ENCODE results near the gene VCAM1. TPM values are rescaled to one million over a fixed set of nuclear protein-coding genes. Genes with fewer than 3 reads are reported as not detected.

VCAM1 gene
- total and polyA plus RNA-seq, 9 of the 15 experiments (the other 6 are each of a cell fraction or from before 2014, with no cell fraction given) = 0.04 to 0.13 TPM; not detected in 7

DNA sequence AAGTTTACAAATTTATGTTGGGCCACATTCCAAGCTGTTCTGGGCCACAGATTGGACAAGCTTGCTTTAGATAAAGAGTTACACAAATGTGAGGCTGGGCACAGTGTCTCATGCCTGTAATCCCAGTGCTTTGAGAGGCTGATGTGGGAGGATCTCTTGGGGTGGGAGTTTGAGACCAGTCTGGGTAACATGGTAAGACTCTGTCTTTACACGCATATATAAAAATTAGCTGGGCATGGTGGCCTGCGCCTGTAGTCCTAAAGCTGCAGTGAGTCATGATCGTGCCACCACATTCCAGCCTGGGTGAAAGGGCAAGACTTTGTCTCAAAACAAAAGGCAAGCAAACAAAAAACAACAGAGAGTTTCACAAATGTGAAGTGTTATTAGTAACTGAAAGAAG, 5.9 kb upstream of the VCAM1 start:
- ATAC-seq = no peak
- no peak overlapping the region for H3K4me3 ChIP-seq
- ChIA-PET POLR2A (interaction anchor here (0.6 to 0.9 kb wide), 2 partner anchors 72 to 104 kb away, joined by 3 read pairs; no protein-coding TSS in a partner anchor), CTCF (ENCODE audit: low intra/inter-chr PET ratio) (no interaction called here)
- DNase-seq (ENCODE audit: extremely low read depth in 1 of 4, low spot score in 3 of 4) = no peak
- H3K4me1 ChIP-seq (replicated peaks in 1 of 2; ENCODE audit: control insufficient read depth in 2 of 2, insufficient read depth in 2 of 2, low read length in 2 of 2) = no peaks in the 10 kb centered on the region
- no peaks in the 10 kb centered on the region for H3K27me3 ChIP-seq (ENCODE audit: control insufficient read depth in 2 of 2, insufficient read depth in 2 of 2, low read length in 2 of 2)
- no peaks in the 10 kb centered on the region for H3K79me2 ChIP-seq (ENCODE audit: control insufficient read depth, insufficient read depth, low read length)
- H3K9me3 ChIP-seq (replicated peaks; ENCODE audit: control insufficient read depth, insufficient read depth, low read depth, low read length) = no peaks in the 10 kb centered on the region; the same call in 1 of the 2 replicates
- no peak overlapping the region for H3K27ac ChIP-seq (ENCODE audit: extremely low read depth, low read depth, low read length)
- no peaks in the 10 kb centered on the region for H3K9me1 ChIP-seq (ENCODE audit: control insufficient read depth, insufficient read depth, low read length)
- H3K4me2 ChIP-seq (ENCODE audit: insufficient read depth, low read length) = no peak overlapping the region
- no peaks in the 10 kb centered on the region for H3K36me3 ChIP-seq (ENCODE audit: control insufficient read depth, insufficient read depth, low read length)
- intact Hi-C loops (cut with micrococcal nuclease) = no loop called here
- BruUV-seq (replicated peaks) = no TSS peak
- H2AFZ ChIP-seq (ENCODE audit: low read depth, low read length) = no peak overlapping the region
- 10% methylated on average over 3 of the region's 3 CpGs for WGBS (ENCODE audit: insufficient coverage, low coverage, missing lambda C conversion rate)
- no peak for TF ChIP-seq CLOCK (CRISPR knock-in tag; IDR thresholded peaks at IDR 0.05; ENCODE audit: borderline replicate concordance)
- no peak for TF ChIP-seq ZFP1 (CRISPR knock-in tag; IDR thresholded peaks at IDR 0.05)
- no peak for TF ChIP-seq STAT5A (IDR thresholded peaks at IDR 0.05; ENCODE audit: borderline replicate concordance, low read length)
- TF ChIP-seq ZNF197 (CRISPR knock-in tag; IDR thresholded peaks at IDR 0.05; ENCODE audit: low read depth) = no peak
- TF ChIP-seq, protein P1, sequence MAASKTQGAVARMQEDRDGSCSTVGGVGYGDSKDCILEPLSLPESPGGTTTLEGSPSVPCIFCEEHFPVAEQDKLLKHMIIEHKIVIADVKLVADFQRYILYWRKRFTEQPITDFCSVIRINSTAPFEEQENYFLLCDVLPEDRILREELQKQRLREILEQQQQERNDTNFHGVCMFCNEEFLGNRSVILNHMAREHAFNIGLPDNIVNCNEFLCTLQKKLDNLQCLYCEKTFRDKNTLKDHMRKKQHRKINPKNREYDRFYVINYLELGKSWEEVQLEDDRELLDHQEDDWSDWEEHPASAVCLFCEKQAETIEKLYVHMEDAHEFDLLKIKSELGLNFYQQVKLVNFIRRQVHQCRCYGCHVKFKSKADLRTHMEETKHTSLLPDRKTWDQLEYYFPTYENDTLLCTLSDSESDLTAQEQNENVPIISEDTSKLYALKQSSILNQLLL (CRISPR knock-in tag; IDR thresholded peaks at IDR 0.05; ENCODE audit: borderline replicate concordance) = no peak
- TF ChIP-seq ZNF696 (CRISPR knock-in tag; conservative IDR thresholded peaks at IDR 0.05) = no peak
- no peak for TF ChIP-seq ZNF175 (CRISPR knock-in tag; IDR thresholded peaks at IDR 0.05; ENCODE audit: low read depth)
- in situ Hi-C loops (cut with MboI) = no loop called here
- no peak for FAIRE-seq
- no peak overlapping the region for H3K9ac ChIP-seq (ENCODE audit: insufficient read depth in 1 of 2, low read depth in 2 of 2, low read length in 2 of 2)
- no peaks in the 10 kb centered on the region for H4K20me1 ChIP-seq (replicated peaks; ENCODE audit: control insufficient read depth, insufficient read depth, low read length)

Measured in K562 (cell line).